DMS153 treated with DMSO at 0.1 percent for 48 hours (cell line): ENCODE data around the gene SPAG6.
"Not testable (repeated sequence)": the region's sequence is repeated elsewhere in the genome, so short reads cannot be mapped to it uniquely, and the experiment has no call there.

Source experiments
- DNase-seq: peaks from one replicate; lab custom pipeline; 2025; ENCODE audit not compliant: unreplicated experiment; lab: John Stamatoyannopoulos, UW

SPAG6 gene

GRCh38 chr10:22341190-22341925 is 3.9 kb upstream of the SPAG6 start:
- no peak for DNase-seq

GRCh38 chr10:22341926-22342196 is 3.4 kb upstream of the SPAG6 start:
- no peak for DNase-seq

- DNase-seq: no peak
These were observed 2.9 kb upstream of the SPAG6 start for GRCh38 chr10:22342421-22342820.

- no peak for DNase-seq
These were observed 1.6 kb upstream of the SPAG6 start for GRCh38 chr10:22343731-22344130.

- no peak for DNase-seq
These were observed 1.0 kb upstream of the SPAG6 start for GRCh38 chr10:22344249-22344648.

GRCh38 chr10:22344781-22345300 is 455 bp upstream of the SPAG6 start:
- DNase-seq: no peak

- DNase-seq: no peak
These were observed 883 bp downstream of the SPAG6 start for GRCh38 chr10:22346096-22346661.

GRCh38 chr10:22349755-22350154 is 4.5 kb downstream of the SPAG6 start:
- DNase-seq: no peak

- no peak for DNase-seq
These were observed 5.9 kb downstream of the SPAG6 start for GRCh38 chr10:22351131-22351703.

- DNase-seq: no peak
These were observed 11.1 kb downstream of the SPAG6 start for GRCh38 chr10:22356324-22356873.

- DNase-seq: not testable (repeated sequence)
These were observed 12.5 kb downstream of the SPAG6 start for GRCh38 chr10:22357770-22358169.

- no peak for DNase-seq
These were observed 18.0 kb downstream of the SPAG6 start for GRCh38 chr10:22363305-22363704.

GRCh38 chr10:22364407-22365140 is 19.3 kb downstream of the SPAG6 start:
- no peak for DNase-seq

- DNase-seq: no peak
These were observed 19.9 kb downstream of the SPAG6 start for GRCh38 chr10:22365233-22365632.

GRCh38 chr10:22365644-22366434 is 20.5 kb downstream of the SPAG6 start:
- DNase-seq: no peak

- DNase-seq: no peak
These were observed 21.1 kb downstream of the SPAG6 start for GRCh38 chr10:22366435-22366703.

GRCh38 chr10:22366771-22367170 is 21.5 kb downstream of the SPAG6 start:
- no peak for DNase-seq

GRCh38 chr10:22367471-22367870 is 22.2 kb downstream of the SPAG6 start:
- no peak for DNase-seq

GRCh38 chr10:22368402-22368801 is 23.1 kb downstream of the SPAG6 start:
- no peak for DNase-seq

- DNase-seq: no peak
These were observed 23.7 kb downstream of the SPAG6 start for GRCh38 chr10:22368981-22369380.

- DNase-seq: no peak
These were observed 24.3 kb downstream of the SPAG6 start for GRCh38 chr10:22369434-22370072.
